Measurements from ENCODE around the gene CTNNA2. TPM values are rescaled to one million over a fixed set of nuclear protein-coding genes. Genes with fewer than 3 reads are reported as not detected.

The CTNNA2 gene
- total and polyA plus RNA-seq, 2 of the 8 experiments (the other 6 are each of a cell fraction or from before 2014, with no cell fraction given) = 3.9 to 9.0 TPM

DNA sequence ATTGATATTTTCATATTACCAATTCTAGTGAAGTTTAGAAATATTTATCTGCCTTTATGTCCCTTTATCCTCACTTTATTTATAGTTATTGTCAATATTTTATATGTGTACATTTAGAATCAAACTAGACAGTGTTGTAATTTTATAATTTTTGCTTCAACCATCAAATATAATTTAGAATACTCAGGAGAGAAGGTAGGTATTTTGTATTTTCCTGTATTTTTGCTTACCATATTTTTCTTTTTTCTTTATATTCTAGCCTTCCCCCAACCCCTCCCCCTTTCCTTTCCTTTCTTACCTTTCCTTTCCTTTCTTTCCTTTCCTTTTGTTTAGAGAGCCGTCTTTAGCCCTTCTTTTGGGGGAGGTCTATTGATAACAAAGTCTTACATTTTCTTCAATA lies 651.5 kb downstream of the CTNNA2 start (continued):
- TF ChIP-seq, protein P1, sequence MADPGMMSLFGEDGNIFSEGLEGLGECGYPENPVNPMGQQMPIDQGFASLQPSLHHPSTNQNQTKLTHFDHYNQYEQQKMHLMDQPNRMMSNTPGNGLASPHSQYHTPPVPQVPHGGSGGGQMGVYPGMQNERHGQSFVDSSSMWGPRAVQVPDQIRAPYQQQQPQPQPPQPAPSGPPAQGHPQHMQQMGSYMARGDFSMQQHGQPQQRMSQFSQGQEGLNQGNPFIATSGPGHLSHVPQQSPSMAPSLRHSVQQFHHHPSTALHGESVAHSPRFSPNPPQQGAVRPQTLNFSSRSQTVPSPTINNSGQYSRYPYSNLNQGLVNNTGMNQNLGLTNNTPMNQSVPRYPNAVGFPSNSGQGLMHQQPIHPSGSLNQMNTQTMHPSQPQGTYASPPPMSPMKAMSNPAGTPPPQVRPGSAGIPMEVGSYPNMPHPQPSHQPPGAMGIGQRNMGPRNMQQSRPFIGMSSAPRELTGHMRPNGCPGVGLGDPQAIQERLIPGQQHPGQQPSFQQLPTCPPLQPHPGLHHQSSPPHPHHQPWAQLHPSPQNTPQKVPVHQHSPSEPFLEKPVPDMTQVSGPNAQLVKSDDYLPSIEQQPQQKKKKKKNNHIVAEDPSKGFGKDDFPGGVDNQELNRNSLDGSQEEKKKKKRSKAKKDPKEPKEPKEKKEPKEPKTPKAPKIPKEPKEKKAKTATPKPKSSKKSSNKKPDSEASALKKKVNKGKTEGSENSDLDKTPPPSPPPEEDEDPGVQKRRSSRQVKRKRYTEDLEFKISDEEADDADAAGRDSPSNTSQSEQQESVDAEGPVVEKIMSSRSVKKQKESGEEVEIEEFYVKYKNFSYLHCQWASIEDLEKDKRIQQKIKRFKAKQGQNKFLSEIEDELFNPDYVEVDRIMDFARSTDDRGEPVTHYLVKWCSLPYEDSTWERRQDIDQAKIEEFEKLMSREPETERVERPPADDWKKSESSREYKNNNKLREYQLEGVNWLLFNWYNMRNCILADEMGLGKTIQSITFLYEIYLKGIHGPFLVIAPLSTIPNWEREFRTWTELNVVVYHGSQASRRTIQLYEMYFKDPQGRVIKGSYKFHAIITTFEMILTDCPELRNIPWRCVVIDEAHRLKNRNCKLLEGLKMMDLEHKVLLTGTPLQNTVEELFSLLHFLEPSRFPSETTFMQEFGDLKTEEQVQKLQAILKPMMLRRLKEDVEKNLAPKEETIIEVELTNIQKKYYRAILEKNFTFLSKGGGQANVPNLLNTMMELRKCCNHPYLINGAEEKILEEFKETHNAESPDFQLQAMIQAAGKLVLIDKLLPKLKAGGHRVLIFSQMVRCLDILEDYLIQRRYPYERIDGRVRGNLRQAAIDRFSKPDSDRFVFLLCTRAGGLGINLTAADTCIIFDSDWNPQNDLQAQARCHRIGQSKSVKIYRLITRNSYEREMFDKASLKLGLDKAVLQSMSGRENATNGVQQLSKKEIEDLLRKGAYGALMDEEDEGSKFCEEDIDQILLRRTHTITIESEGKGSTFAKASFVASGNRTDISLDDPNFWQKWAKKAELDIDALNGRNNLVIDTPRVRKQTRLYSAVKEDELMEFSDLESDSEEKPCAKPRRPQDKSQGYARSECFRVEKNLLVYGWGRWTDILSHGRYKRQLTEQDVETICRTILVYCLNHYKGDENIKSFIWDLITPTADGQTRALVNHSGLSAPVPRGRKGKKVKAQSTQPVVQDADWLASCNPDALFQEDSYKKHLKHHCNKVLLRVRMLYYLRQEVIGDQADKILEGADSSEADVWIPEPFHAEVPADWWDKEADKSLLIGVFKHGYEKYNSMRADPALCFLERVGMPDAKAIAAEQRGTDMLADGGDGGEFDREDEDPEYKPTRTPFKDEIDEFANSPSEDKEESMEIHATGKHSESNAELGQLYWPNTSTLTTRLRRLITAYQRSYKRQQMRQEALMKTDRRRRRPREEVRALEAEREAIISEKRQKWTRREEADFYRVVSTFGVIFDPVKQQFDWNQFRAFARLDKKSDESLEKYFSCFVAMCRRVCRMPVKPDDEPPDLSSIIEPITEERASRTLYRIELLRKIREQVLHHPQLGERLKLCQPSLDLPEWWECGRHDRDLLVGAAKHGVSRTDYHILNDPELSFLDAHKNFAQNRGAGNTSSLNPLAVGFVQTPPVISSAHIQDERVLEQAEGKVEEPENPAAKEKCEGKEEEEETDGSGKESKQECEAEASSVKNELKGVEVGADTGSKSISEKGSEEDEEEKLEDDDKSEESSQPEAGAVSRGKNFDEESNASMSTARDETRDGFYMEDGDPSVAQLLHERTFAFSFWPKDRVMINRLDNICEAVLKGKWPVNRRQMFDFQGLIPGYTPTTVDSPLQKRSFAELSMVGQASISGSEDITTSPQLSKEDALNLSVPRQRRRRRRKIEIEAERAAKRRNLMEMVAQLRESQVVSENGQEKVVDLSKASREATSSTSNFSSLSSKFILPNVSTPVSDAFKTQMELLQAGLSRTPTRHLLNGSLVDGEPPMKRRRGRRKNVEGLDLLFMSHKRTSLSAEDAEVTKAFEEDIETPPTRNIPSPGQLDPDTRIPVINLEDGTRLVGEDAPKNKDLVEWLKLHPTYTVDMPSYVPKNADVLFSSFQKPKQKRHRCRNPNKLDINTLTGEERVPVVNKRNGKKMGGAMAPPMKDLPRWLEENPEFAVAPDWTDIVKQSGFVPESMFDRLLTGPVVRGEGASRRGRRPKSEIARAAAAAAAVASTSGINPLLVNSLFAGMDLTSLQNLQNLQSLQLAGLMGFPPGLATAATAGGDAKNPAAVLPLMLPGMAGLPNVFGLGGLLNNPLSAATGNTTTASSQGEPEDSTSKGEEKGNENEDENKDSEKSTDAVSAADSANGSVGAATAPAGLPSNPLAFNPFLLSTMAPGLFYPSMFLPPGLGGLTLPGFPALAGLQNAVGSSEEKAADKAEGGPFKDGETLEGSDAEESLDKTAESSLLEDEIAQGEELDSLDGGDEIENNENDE (IDR thresholded peaks at IDR 0.05; ENCODE audit: insufficient replicate concordance, low read length) = no peak
- TF ChIP-seq POLR2AphosphoS5 (IDR thresholded peaks at IDR 0.05; ENCODE audit: low read depth, low read length) (no peak), CEBPB (IDR thresholded peaks at IDR 0.05; ENCODE audit: low read depth, low read length) (no peak), RNF2 (IDR thresholded peaks at IDR 0.05; ENCODE audit: borderline replicate concordance, low read depth, low read length, missing control alignments, poor library complexity, severe bottlenecking) (no peak)

All from H1 (cell line).